ENCODE measurements around the gene ZNF587B. TPM values are rescaled to one million over a fixed set of nuclear protein-coding genes. Genes with fewer than 3 reads are reported as not detected.
"Not testable (repeated sequence)": the region's sequence is repeated elsewhere in the genome, so short reads cannot be mapped to it uniquely, and the experiment has no call there.

The ZNF587B gene
- total RNA-seq, 3 donors from 2014 or later = 13.9 to 21.1 (median 18.3) TPM

DNA sequence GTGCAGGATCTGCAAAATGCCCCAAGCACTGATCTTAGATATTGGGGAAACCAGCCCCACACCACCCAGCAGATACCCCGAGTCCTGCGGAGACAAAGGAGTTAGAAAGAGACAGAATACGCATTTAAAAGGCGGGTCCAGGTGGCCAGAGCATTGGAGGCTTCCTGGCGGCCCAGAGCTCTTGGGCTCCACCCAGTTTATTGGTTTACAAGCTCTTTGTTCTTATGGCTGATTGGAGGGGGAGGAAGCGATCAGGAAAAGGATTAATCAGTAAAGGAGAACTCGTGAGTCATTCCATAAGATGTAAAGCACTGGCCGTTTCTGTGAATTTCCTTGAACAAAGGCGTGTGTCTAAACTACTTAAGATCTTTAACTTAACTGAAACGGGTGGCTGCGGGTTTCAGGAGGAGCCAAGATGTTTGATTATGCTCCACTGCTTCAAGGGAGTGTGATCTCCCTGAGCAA, 20.5 kb downstream of the ZNF587B start:
- Histone ChIP-seq H3K4me3 (peak overlapping the region; percentile 72), H3K9me3 (peaks cover under 1% of the 10 kb centered on the region), H3K36me3 (ENCODE audit: low read depth) (no peaks in the 10 kb centered on the region), H3K4me1 (ENCODE audit: low read depth) (peaks cover 17% of the 10 kb centered on the region)
- intact Hi-C loops (cut with DNase I, micrococcal nuclease) = no loop called here
- ATAC-seq (peak; percentile 85), DNase-seq (peak; percentile 64 to 82 (median 74))
- TF ChIP-seq, protein P1, sequence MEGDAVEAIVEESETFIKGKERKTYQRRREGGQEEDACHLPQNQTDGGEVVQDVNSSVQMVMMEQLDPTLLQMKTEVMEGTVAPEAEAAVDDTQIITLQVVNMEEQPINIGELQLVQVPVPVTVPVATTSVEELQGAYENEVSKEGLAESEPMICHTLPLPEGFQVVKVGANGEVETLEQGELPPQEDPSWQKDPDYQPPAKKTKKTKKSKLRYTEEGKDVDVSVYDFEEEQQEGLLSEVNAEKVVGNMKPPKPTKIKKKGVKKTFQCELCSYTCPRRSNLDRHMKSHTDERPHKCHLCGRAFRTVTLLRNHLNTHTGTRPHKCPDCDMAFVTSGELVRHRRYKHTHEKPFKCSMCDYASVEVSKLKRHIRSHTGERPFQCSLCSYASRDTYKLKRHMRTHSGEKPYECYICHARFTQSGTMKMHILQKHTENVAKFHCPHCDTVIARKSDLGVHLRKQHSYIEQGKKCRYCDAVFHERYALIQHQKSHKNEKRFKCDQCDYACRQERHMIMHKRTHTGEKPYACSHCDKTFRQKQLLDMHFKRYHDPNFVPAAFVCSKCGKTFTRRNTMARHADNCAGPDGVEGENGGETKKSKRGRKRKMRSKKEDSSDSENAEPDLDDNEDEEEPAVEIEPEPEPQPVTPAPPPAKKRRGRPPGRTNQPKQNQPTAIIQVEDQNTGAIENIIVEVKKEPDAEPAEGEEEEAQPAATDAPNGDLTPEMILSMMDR (IDR thresholded peaks at IDR 0.05) = no peak

DNA sequence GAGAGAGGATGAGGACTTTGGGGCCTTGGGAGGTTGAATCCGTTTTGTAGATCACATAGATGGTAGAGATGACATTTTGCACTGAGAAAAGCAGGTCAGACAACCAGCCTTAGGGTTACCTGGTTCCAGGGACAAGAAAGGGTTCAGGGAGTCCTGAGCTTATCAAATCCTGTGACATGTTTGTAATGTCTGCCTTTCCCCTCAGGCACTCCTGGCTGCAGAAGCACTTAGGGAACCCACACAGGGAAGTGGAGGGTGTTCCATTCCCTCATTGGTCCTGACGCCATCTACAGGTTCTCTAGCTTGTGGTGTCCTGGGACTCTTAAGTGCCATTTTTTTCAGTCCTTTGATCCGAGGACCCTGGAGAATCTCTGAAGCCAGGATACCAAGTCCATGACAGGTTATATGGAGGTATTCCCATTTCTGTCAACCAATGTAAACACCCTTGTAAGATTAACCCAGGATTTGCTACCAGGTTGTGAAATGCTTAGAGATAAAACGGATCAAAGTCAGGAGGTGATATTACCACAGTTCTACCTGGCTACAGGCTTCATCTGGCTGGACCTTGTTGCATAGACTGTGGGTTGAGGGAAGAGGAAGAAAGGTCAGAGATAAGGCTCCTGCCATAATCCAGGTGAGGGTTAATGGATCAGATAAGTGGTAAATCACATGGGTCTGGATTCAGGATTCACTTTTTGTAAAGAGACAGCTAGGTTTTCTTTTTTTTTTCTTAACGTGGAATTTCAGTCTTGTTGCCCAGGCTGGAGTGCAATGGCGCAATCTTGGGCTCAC, 21.9 kb downstream of the ZNF587B start:
- DNase-seq; intact Hi-C loops (cut with DNase I, micrococcal nuclease); ATAC-seq; H3K36me3 ChIP-seq (ENCODE audit: low read depth); H3K4me3 ChIP-seq; H3K9me3 ChIP-seq: not testable (repeated sequence)
- peaks cover 17% of the 10 kb centered on the region for H3K4me1 ChIP-seq (ENCODE audit: low read depth)

DNA sequence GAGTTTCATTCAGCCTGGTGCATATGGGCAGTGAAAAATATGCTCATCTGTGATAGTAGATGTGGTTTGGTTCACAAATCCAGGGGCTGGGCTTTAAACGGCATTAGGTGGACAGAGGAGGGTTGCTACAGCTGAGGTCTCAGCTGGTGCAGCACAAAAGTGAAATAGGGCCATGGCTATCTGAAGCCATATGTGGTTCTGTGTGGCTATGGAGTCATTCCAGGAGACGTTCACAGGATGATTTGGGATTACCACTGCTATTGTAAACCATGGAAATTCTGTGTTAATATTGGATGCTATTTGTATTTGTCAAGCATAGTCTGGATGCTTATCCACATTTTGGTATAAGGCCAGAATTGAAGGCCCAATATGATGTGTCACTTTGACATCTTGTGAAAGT, 24.0 kb downstream of the ZNF587B start:
- ATAC-seq; DNase-seq; H3K4me3 ChIP-seq; intact Hi-C loops (cut with DNase I, micrococcal nuclease); H3K36me3 ChIP-seq (ENCODE audit: low read depth): not testable (repeated sequence)
- Histone ChIP-seq H3K4me1 (ENCODE audit: low read depth) (peaks cover 17% of the 10 kb centered on the region), H3K9me3 (peaks cover 11% of the 10 kb centered on the region)

DNA sequence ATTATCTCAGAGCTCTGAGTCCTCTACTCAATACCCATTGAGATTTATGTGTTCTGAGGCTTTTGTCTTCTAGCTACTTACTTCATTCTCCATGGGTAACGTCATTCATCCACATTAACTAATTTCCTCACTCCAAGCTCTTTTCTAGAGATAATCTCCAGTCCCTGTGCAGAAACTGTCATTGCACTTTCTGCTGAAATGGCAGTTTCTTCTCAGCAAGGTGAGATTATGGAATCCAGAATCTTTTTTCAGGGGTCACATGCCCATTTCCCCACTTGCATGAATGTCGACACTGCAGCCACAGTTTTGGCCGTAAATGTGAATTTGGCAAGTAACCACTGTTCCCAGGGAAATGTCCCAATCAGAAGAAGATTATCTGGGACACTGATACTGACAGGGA, 32.3 kb downstream of the ZNF587B start:
- H3K4me3 ChIP-seq; intact Hi-C loops (cut with DNase I, micrococcal nuclease); ATAC-seq; DNase-seq; H3K4me1 ChIP-seq (ENCODE audit: low read depth): not testable (repeated sequence)
- Histone ChIP-seq H3K36me3 (ENCODE audit: low read depth) (peaks cover 15% of the 10 kb centered on the region), H3K9me3 (peaks cover 56% of the 10 kb centered on the region)

DNA sequence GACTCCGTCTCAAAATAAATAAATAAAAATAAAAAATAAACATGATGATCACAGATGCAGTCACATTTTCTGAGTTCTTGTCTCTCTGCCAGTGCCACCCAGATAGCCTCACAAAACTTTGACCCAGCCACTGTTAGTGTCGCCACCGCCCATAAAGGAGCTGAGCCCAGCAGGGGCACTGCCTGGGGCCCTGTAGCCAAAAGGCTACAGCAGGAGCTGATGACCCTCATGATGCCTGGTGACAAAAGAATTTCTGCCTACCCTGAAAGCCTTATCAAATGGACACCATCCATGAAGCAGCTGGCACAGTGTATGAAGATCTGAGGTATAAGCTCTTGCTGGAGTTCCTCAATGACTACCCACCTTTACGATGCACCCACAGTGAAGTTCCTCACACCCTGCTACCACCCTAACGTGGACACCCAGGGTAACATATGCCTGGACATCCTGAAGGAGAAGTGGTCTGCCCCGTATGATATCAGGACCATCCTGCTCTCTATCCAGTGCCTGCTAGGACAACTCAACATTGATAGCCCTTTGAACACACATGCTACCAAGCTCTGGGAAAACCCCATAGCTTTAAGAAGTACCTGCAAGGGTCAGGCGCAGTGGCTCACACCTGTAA, 37.9 kb downstream of the ZNF587B start:
- peaks cover 10% of the 10 kb centered on the region for H3K36me3 ChIP-seq (ENCODE audit: low read depth)
- H3K4me3 ChIP-seq = no peak overlapping the region
- DNase-seq (no peak), ATAC-seq (no peak)
- peaks cover 90% of the 10 kb centered on the region for H3K9me3 ChIP-seq
- intact Hi-C loops (cut with DNase I, micrococcal nuclease) = no loop called here
- TF ChIP-seq, protein P1 (IDR thresholded peaks at IDR 0.05) = no peak
- no peaks in the 10 kb centered on the region for H3K4me1 ChIP-seq (ENCODE audit: low read depth)

DNA sequence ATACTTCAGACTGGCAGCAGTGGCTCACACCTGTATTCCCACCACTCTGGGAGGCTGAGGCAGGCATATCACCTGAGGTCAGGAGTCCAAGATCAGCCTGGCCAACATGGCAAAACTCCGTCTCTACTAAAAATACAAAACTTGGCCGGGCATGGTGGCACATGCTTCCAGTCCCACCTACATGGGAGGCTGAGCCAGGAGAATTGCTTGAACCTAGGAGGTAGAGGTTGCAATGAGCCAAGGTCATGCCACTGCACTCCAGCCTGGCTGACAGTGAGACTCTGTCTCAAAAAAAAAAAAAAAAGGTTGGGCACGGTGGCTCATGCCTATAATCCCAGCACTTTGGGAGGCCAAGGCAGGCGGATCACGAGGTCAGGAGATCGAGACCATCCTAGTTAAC, 39.6 kb downstream of the ZNF587B start:
- ATAC-seq; H3K4me3 ChIP-seq; H3K4me1 ChIP-seq (ENCODE audit: low read depth); intact Hi-C loops (cut with DNase I, micrococcal nuclease); DNase-seq; H3K36me3 ChIP-seq (ENCODE audit: low read depth): not testable (repeated sequence)
- peaks cover 95% of the 10 kb centered on the region for H3K9me3 ChIP-seq

DNA sequence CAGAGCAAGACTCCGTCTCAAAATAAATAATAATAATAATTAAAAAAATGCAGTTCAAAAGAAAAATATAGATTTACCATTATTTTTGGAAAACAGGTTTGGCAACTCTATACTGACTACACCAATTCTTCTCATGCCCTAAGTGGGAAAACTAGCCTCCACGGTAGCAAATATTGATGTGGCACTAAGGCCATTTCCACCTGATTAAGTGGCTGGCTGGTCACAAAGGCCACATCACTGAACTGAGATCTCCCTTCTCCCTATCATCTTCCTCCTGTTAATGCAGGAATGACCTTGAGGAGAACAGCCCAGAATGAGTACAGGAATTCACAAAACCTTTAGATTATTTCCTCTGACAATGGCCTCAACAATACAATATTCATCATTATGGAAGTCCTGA, 40.1 kb downstream of the ZNF587B start:
- H3K4me1 ChIP-seq (ENCODE audit: low read depth) = no peaks in the 10 kb centered on the region
- H3K9me3 ChIP-seq = peaks cover 94% of the 10 kb centered on the region
- H3K4me3 ChIP-seq = no peak overlapping the region
- TF ChIP-seq, protein P1 (IDR thresholded peaks at IDR 0.05) = no peak
- intact Hi-C loops (cut with DNase I, micrococcal nuclease) = no loop called here
- no peak for DNase-seq
- peaks cover 6% of the 10 kb centered on the region for H3K36me3 ChIP-seq (ENCODE audit: low read depth)
- ATAC-seq = no peak

Data from mucosa of descending colon (tissue), 3 donors.